GM21576 (cell line): ENCODE data around the gene RASSF6.
"Not testable (repeated sequence)": the region's sequence is repeated elsewhere in the genome, so short reads cannot be mapped to it uniquely, and the experiment has no call there.

Experiments used
- ATAC-seq: cut with Tn5 transposase; IDR thresholded peaks from one replicate; pipeline ENCODE4 v1.9.1; 2021; ENCODE audit warnings: mild to moderate bottlenecking, moderate library complexity; ENCODE audit not compliant: unreplicated experiment

RASSF6 gene

DNA sequence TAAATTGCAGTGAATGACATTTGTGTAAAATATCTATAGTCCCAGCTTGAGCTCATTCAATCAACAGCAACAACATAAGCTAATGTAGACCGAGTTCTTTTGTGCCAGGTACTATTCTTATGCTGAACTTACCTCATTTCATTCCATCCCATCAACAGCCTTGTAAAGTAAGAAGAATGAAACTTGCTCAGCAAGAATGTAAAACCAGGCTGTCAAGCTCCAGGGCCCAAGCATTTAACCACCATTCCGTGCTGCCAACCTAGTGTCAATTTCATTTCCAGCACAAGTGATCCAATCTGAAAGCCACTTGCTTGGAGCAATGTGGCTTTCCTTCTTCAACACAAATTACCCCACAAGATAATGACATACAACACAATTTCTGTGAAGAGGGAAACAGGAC, 36.6 kb downstream of the RASSF6 start:
- no peak for ATAC-seq

DNA sequence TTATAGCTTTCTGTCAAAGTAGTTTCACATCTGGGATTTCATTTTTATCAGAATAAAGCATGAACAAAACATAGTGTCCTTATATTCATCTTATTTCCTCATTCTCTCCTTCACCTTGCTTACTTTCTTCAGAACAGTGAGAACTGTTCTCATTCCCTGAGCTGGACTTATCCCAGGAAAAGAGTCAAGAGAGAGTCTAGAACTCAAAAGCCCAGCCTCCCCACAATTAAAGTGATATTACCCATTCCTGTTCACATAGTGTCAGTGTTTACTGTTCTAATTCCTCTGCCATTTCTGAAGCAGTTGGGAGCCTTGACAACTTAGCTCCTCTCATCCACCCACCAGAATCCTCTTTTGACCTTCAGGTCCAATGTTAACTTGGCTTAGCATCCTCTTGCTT, 42.9 kb downstream of the RASSF6 start:
- ATAC-seq, result no peak

DNA sequence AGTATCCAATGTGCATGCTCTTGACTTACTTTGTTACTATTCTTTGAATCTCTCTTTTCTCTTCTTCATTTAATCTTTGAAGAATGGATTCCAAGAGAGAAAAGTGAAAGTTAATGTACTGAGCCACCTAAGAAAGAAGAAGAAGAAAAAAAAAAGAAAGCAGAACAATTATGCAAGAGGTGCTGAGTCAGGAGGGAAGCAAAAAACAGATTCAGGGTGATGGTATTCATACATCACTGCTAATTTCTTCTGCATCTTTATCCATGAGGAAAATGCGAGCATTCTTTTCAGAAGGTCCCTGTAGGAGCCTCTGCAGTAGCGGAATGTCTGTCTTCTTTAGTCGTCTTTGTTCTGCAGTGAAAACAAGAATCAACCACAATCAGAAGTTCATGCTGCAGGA, 43.9 kb downstream of the RASSF6 start:
- no peak for ATAC-seq

DNA sequence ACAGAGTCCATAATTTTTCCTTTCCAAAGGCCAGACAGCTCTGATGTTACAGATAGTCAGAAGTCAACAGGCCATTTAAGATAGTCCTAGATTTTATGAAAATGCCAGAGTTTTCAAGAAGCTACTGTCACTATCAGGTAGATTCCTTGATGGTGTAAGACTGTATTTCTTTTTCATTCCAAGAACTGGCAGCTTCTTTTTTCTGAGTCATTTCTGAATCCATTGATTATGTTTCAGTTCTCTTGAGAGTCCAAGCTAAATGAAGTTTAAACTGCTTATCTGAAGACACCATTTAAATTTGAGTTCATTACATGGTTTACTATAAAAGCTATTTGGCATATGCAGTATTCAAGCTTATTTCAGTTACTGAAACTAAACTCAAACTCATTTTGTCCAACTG, 44.6 kb downstream of the RASSF6 start:
- no peak for ATAC-seq

DNA sequence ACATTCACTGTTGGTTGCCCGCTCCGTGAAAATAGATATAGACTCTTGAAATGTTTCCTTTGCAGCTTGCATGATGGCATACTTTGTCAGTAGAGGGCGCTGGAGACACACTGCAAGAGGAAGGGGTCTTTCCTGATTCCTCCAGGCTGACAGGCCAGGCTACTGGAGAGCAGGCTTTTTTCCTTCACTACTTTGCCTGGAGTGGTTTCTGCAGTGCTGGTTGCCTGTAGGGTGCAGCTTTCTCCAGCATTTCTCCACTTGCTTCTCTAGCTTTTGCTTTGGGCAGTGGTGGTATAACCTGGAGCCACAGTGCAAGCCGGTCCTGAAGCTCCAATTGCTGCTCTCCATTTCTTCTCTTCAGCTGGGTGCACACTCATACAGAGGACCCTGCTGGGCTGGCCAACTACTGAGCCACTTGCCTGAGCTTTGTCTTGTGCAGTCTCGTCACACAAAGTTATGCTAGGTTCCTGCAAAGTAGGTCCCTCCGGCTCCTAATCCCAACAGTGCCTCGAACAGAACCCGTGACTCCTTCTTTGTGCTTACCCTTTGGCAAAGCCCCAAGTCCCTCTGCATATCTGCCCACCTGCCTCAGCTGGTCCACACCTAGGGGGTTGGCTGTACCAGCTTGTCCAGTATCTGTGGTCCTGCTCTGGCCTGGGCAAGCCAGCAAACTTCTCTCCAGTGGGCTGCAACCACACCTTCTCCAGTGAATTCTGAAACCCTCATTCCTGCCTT, 46.3 kb downstream of the RASSF6 start:
- ATAC-seq, result peak; percentile 83

DNA sequence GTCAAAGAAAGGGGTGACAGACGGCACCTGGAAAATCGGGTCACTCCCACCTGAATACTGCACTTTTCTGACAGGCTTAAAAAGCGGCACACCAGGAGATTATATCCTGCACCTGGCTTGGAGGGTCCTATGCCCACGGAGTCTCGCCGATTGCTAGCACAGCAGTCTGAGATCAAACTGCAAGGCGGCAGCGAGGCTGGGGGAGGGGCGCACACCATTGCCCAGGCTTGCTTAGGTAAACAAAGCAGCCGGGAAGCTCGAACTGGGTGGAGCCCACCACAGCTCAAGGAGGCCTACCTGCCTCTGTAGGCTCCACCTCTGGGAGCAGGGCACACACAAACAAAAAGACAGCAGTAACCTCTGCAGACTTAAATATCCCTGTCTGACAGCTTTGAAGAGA, 69.4 kb downstream of the RASSF6 start:
- ATAC-seq, result not testable (repeated sequence)

DNA sequence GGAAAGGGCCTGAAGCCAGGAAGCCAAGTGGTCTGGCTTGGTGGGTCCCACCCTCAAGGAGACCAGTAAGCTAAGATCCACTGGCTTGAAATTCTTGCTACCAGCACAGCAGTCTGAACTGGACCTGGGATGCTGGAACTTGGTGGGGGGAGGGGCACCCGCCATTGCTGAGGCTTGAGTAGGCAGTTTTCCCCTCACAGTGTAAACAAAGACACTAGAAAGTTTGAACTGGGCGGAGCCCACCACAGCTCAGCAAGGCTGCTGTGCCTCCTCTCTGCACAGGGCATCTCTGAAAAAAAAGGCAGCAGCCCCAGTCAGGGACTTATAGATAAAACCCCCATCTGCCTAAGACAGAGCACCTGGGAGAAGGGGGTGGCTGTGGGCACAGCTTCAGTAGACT, 75.6 kb downstream of the RASSF6 start:
- no peak for ATAC-seq

DNA sequence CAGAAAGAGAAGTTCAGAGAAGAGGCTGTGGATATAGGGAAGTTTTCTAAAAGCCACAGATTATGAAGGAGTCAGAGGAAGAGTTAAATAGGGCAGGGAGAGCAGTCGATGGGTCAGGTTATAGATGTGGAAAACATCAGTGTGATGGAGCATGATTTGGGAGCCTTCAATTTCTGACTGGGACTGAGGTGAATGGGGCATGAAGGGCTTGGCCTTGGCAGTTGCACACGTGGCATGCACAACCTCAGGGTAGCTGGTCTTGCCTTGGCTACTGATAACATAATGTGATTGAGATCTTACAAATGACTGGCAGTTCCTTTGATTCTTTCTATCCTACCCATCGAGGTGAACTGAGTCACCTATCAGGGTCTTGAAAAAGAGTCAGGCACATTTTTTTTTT, 79.0 kb downstream of the RASSF6 start:
- no peak for ATAC-seq

DNA sequence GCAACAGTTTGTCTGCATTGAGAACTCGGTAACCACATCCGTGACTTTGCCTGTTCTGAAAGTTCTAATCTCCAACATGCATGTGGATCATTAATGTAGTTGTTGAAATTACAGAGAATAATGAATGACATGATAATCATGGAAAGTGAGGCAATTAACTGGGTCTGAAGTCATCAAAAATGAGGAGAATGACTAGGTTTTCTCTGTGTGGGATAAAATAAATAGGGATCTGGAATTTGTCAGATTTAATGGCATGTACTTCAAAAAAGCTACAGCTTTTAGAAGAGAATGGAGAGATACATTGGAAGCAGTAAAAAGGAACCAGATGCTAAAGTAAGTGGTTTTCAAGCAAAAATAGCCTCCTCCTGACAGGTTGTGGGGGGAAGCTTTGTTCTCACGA, 79.4 kb downstream of the RASSF6 start:
- ATAC-seq, result no peak

DNA sequence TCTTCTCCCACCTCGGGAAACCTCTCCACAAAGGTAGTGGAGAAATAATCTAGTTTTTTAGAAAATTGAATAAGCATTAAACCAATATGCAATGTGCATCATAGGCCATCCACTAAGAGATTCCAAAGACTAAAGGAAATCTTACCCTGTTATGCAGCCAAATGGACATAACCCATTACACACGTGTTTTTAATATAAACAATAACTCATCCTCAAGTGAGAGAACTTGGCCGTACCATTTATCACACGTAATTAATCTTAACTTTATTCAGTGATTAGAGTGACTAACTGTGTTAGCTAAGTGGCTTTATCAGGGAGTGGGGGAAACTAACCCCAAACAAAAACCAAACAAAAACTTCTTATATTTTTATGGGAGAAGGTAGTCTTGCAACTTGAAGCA, 80.8 kb downstream of the RASSF6 start:
- ATAC-seq, result no peak

DNA sequence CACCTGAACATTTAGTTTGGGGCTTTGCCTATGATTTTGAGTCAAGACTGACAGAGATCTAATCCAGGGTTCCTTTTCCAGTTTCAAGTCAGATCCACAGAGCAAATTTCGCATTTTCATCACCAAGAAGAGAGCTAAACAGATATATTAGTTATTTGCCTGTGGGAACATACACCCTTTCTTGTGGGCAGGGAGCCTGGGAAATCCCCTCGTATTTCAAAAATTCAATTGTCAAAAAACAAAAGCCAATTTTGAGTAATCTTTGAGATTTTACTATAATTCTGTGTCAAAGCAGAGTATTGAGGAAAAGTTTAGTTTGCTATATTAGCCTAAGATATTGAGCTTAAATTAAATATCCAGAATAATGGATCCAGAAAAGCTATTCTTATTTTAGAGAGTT, 82.1 kb downstream of the RASSF6 start:
- ATAC-seq, result no peak

DNA sequence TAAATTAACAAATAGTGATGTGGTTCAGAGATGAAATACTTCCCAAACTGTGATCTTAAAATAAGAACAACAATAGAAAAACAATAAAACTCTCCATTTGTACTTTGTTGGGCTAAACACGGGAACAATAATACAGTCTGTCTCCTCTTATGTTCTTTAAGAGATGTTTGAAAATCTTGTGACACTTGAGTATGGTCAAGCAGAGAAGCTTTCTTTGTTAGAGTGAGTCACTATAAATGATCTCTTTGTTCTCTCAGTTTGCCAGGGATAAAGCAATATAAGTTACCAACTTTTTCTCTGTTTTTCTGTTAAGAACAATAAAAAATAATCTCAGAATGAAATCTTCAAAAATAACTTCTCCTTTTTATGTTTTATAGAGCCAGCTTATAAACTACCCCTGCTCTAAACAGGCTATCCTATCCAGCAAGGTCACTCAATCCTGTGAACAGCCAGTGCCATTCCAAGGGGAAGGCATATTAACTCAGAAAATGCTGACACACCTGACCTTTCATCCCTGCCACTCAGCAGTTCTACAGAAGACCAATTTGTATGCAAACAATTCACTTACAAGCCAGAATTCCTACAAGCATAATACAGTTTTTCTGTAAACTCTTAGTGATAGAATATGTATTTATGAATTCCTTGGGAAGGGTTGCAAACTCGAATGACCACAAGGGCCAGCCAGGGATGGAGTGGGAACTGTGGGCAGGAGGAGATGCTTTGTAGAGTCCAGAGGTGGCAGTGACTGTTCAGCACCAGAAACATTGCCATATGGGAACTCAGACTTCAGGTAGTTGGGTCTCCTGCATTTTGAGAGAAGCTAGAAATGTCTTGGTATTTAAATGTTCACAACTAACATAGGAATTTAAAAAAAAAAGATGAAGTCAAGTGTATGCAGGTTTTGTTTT, 86.5 kb downstream of the RASSF6 start:
- ATAC-seq, result no peak

DNA sequence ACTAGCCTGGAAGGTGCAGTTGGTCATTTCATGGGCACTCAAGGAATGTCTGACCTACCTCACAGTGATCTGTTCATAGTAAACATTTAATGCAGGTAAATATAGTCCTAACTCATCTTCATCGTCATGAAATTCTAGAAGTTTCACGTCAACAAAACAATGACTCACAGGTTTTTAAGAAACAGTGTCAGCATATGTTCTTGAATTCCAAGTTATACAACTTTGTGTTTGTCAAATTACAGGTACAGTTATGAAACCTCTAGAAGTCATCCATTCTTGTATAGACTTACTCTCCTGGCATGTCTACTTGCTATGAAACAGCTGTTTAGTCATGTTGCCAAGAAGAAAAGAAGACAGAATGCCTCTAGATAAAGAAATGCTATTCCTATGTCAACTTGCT, 92.1 kb downstream of the RASSF6 start:
- ATAC-seq, result no peak

DNA sequence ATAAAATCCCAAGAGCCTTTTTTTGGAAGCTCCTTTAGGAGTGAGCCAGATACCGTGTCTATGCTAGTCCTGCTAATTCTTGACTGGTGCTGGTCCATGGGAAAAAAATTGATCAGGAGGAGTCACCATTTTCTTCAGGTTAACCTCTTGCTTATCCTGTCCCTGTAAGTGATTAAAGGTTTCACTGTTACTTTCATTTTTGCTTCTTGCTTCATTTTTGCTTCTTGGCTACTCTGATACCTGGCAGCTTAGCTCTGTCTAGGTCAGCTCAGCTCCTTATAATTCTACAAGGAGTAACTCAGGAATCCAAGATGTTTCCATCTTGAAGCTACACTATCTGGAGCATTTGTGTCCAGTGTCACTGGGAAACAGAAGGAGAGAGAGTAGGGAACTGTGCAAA, 93.0 kb downstream of the RASSF6 start:
- peak; percentile 59 for ATAC-seq

DNA sequence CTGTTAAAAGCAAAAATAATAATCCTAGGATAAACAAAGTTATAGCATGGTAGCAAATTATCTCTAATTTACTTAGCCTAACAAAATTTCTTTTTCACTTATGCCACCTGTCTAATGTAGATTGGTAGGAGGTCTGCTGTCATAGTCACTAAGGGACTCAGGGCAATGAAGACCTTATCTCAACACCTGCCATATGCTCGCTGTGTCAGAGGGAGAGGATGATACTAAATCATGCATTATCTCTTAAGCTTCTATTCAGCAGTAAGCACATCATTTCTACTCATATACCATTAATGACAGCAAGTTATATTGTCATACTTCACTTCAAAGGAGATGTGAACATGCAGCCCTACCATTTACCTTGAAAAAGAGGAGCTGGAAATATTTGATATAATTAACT, 94.6 kb downstream of the RASSF6 start:
- no peak for ATAC-seq

DNA sequence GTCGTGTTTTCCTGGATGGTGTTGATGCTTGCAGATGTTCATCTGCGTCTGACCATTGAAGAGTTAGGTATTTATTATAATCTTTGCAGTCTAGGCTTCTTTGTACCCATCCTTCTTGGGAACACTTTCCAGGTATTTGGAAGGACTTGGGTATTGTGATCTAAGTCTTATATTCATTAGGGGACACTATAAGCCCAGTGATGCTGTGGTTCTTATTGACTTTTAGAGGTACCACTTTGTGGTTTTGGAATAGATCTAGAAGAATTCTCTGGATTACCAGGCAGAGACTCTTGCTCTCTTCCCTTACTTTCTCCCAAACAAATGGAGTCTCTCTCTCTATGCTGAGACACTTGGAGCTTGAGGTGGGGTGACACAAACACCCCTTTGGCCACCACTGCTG, 97.1 kb downstream of the RASSF6 start:
- no peak for ATAC-seq
